ENCODE measurements around the gene ATP11C.

DNA sequence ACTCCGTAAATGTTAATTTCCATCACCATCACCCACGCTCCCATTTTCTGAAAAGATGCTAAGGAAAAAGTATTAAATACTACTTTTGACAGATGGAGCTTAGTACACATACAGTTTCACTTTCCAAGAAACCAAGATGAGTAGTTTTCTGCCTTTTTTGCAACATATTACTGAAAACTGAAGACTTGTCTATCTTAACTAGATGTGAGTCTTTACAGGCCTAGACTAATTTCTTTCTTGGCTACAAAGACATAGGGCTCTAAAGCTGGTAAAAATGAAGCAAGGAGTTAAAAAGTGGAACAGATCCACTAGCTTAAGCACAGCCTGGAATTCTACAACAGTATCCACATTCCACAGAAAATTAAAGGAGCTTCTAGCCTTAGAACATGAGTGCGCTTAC, 68.2 kb downstream of the ATP11C start:
- TF ChIP-seq, protein P1, sequence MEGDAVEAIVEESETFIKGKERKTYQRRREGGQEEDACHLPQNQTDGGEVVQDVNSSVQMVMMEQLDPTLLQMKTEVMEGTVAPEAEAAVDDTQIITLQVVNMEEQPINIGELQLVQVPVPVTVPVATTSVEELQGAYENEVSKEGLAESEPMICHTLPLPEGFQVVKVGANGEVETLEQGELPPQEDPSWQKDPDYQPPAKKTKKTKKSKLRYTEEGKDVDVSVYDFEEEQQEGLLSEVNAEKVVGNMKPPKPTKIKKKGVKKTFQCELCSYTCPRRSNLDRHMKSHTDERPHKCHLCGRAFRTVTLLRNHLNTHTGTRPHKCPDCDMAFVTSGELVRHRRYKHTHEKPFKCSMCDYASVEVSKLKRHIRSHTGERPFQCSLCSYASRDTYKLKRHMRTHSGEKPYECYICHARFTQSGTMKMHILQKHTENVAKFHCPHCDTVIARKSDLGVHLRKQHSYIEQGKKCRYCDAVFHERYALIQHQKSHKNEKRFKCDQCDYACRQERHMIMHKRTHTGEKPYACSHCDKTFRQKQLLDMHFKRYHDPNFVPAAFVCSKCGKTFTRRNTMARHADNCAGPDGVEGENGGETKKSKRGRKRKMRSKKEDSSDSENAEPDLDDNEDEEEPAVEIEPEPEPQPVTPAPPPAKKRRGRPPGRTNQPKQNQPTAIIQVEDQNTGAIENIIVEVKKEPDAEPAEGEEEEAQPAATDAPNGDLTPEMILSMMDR (IDR thresholded peaks at IDR 0.05): no peak
- TF ChIP-seq ZFX (IDR thresholded peaks at IDR 0.05; ENCODE audit: borderline replicate concordance): no peak
